Fibroblast of the aortic adventitia (primary cell): Measurements from ENCODE around the gene SLC12A3. TPM values are rescaled to one million over a fixed set of nuclear protein-coding genes. Genes with fewer than 3 reads are reported as not detected.
A peak's percentile ranks its signal among the peaks of the same experiment; 100 is the strongest.
"Not testable (repeated sequence)": the region's sequence is repeated elsewhere in the genome, so short reads cannot be mapped to it uniquely, and the experiment has no call there.

Experiments
- DNase-seq: peaks from one replicate; pipeline ENCODE4 v3.0.0-alpha.2; 2010; ENCODE audit warnings: low read depth
- H3K4me3 ChIP-seq: 2 replicates; pipeline ENCODE4 v1.5.1; 2011; ENCODE audit warnings: low read depth, mild to moderate bottlenecking, control low read depth, low read length, moderate library complexity
- CTCF ChIP-seq: IDR thresholded peaks from 2 replicates; pipeline ENCODE4 v1.5.1; 2011; ENCODE audit warnings: mild to moderate bottlenecking, low read length, control low read depth, inconsistent platforms; ENCODE audit not compliant: insufficient read depth
- total RNA-seq: library from RNA; depleted of rRNA; stranded (reverse); fragments of >200 nt; gene quantifications from 2 replicates; pipeline ENCODE4 v1.2.3, GENCODE V29; 2012; ENCODE audit warnings: low replicate concordance

The SLC12A3 gene
- total RNA-seq, 1 donor, result not detected

- no peak for TF ChIP-seq CTCF
- peak overlapping the region; percentile 93 for H3K4me3 ChIP-seq
- peak; percentile 39 for DNase-seq
Measured at GRCh38 chr16:56933828-56934598, 69.0 kb downstream of the SLC12A3 start.

GRCh38 chr16:56934599-56935145 is 69.7 kb downstream of the SLC12A3 start:
- not testable (repeated sequence) for DNase-seq
- peak overlapping the region; percentile 93 for H3K4me3 ChIP-seq

- DNase-seq, result no peak
- TF ChIP-seq CTCF, result no peak
- peak overlapping the region; percentile 93 for H3K4me3 ChIP-seq
Measured at GRCh38 chr16:56935201-56935600, 70.2 kb downstream of the SLC12A3 start.

- TF ChIP-seq CTCF, result no peak
- peak; percentile 89 for DNase-seq
- peak overlapping the region; percentile 93 for H3K4me3 ChIP-seq
Measured at GRCh38 chr16:56936491-56936890, 71.5 kb downstream of the SLC12A3 start.

GRCh38 chr16:56936950-56937349 is 71.9 kb downstream of the SLC12A3 start:
- peak overlapping the region; percentile 93 for H3K4me3 ChIP-seq
- no peak for TF ChIP-seq CTCF
- peak; percentile 35 for DNase-seq

GRCh38 chr16:56938664-56939513 is 73.9 kb downstream of the SLC12A3 start:
- TF ChIP-seq CTCF, result peak; percentile 1
- DNase-seq, result no peak
- peak overlapping the region; percentile 41 for H3K4me3 ChIP-seq

- DNase-seq, result no peak
- TF ChIP-seq CTCF, result no peak
- no peak overlapping the region for H3K4me3 ChIP-seq
Measured at GRCh38 chr16:56939801-56940200, 74.8 kb downstream of the SLC12A3 start.
